Activated CD4-positive, alpha-beta T cell treated with anti-CD3 and anti-CD28 coated beads for 4 hours (primary cell): Measurements from ENCODE around the gene WDR6.
"Not testable (repeated sequence)": the region's sequence is repeated elsewhere in the genome, so short reads cannot be mapped to it uniquely, and the experiment has no call there.

Experiments
- DNase-seq, 2 donors: peaks; one replicate each; pipeline ENCODE4 v3.0.0-alpha.2; 2020

Gene WDR6

GRCh38 chr3:48993834-48994233 is 13.4 kb upstream of the WDR6 start:
- no peak for DNase-seq

- no peak for DNase-seq
Measured at GRCh38 chr3:48996640-48997039, 10.6 kb upstream of the WDR6 start.

- DNase-seq, result no peak
Measured at GRCh38 chr3:48997102-48997635, 10.0 kb upstream of the WDR6 start.

- DNase-seq, result no peak
Measured at GRCh38 chr3:48997714-48998637, 9.2 kb upstream of the WDR6 start.

GRCh38 chr3:48999085-48999858 is 7.9 kb upstream of the WDR6 start:
- DNase-seq, result no peak

- no peak for DNase-seq
Measured at GRCh38 chr3:49001155-49001554, 6.0 kb upstream of the WDR6 start.

- DNase-seq, result no peak
Measured at GRCh38 chr3:49004352-49005302, 2.6 kb upstream of the WDR6 start.

- DNase-seq, result no peak
Measured at GRCh38 chr3:49005303-49005680, 1.9 kb upstream of the WDR6 start.

GRCh38 chr3:49005998-49006397 is 1.2 kb upstream of the WDR6 start:
- DNase-seq, result no peak

- no peak for DNase-seq
Measured at GRCh38 chr3:49006408-49007067, 653 bp upstream of the WDR6 start.

GRCh38 chr3:49007771-49008528 is 759 bp downstream of the WDR6 start:
- peak; percentile 93 to 95 for DNase-seq

- DNase-seq, result not testable (repeated sequence)
Measured at GRCh38 chr3:49008627-49009026, 1.4 kb downstream of the WDR6 start.

- DNase-seq, result no peak
Measured at GRCh38 chr3:49009396-49009795, 2.2 kb downstream of the WDR6 start.

- DNase-seq, result no peak
Measured at GRCh38 chr3:49012441-49013017, 5.3 kb downstream of the WDR6 start.

GRCh38 chr3:49013113-49013737 is 6.0 kb downstream of the WDR6 start:
- DNase-seq, result no peak

- DNase-seq, result peak; percentile 44 to 52
Measured at GRCh38 chr3:49013738-49014660, 6.8 kb downstream of the WDR6 start.

- DNase-seq, result no peak
Measured at GRCh38 chr3:49015072-49015471, 7.9 kb downstream of the WDR6 start.

GRCh38 chr3:49015765-49016164 is 8.6 kb downstream of the WDR6 start:
- DNase-seq, result no peak
